Measurements from ENCODE around the gene MRO. TPM values are rescaled to one million over a fixed set of nuclear protein-coding genes. Genes with fewer than 3 reads are reported as not detected.

The MRO gene
- total RNA-seq, 2 experiments from 2014 or later = not detected

- no peak for ATAC-seq
- ChIA-PET CTCF (interaction anchor here (1.5 kb wide), 1 partner anchor 14 kb away, joined by 4 read pairs; no protein-coding TSS in a partner anchor), POLR2A (no interaction called here)
- Mint-ChIP-seq H3K9me3 (ENCODE audit: insufficient read depth) (no peaks in the 10 kb centered on the region), H3K4me1 (ENCODE audit: low read depth) (no peaks in the 10 kb centered on the region), H3K4me3 (no peak overlapping the region), H3K27ac (no peak overlapping the region), H3K36me3 (ENCODE audit: low read depth) (no peaks in the 10 kb centered on the region), H3K27me3 (ENCODE audit: low read depth) (peaks cover 15% of the 10 kb centered on the region)
- DNase-seq = no peak
Observed at GRCh38 chr18:50806208-50806616, 13.6 kb downstream of the MRO start.

- no peak for ATAC-seq
- H3K4me1 Mint-ChIP-seq (ENCODE audit: low read depth) = no peaks in the 10 kb centered on the region
- H3K9me3 Mint-ChIP-seq (ENCODE audit: insufficient read depth) = no peaks in the 10 kb centered on the region
- H3K27ac Mint-ChIP-seq = no peak overlapping the region
- ChIA-PET CTCF (interaction anchor here (1.5 kb wide), 1 partner anchor 15 kb away, joined by 4 read pairs; no protein-coding TSS in a partner anchor), POLR2A (no interaction called here)
- no peak overlapping the region for H3K4me3 Mint-ChIP-seq
- no peak for DNase-seq
- no peaks in the 10 kb centered on the region for H3K36me3 Mint-ChIP-seq (ENCODE audit: low read depth)
- H3K27me3 Mint-ChIP-seq (ENCODE audit: low read depth) = peaks cover 15% of the 10 kb centered on the region
Observed at GRCh38 chr18:50805732-50806131, 14.1 kb downstream of the MRO start.

GRCh38 chr18:50803592-50803991, 16.2 kb downstream of the MRO start:
- Mint-ChIP-seq H3K27me3 (ENCODE audit: low read depth) (peaks cover 19% of the 10 kb centered on the region), H3K9me3 (ENCODE audit: insufficient read depth) (no peaks in the 10 kb centered on the region), H3K4me1 (ENCODE audit: low read depth) (no peaks in the 10 kb centered on the region), H3K4me3 (no peak overlapping the region), H3K36me3 (ENCODE audit: low read depth) (no peaks in the 10 kb centered on the region), H3K27ac (no peak overlapping the region)
- ATAC-seq = no peak
- POLR2A ChIA-PET = no interaction called here
- no peak for DNase-seq
- CTCF ChIA-PET = no interaction called here

GRCh38 chr18:50802141-50802540, 17.7 kb downstream of the MRO start:
- no peaks in the 10 kb centered on the region for H3K9me3 Mint-ChIP-seq (ENCODE audit: insufficient read depth)
- no peaks in the 10 kb centered on the region for H3K36me3 Mint-ChIP-seq (ENCODE audit: low read depth)
- H3K4me1 Mint-ChIP-seq (ENCODE audit: low read depth) = no peaks in the 10 kb centered on the region
- no peak overlapping the region for H3K4me3 Mint-ChIP-seq
- H3K27ac Mint-ChIP-seq = no peak overlapping the region
- peaks cover 24% of the 10 kb centered on the region for H3K27me3 Mint-ChIP-seq (ENCODE audit: low read depth)
- ChIA-PET POLR2A (no interaction called here), CTCF (no interaction called here)
- no peak for ATAC-seq
- DNase-seq = no peak

GRCh38 chr18:50797142-50797541, 22.7 kb downstream of the MRO start:
- H3K9me3 Mint-ChIP-seq (ENCODE audit: insufficient read depth) = no peaks in the 10 kb centered on the region
- ATAC-seq (no peak), DNase-seq (no peak)
- no peak overlapping the region for H3K4me3 Mint-ChIP-seq
- H3K4me1 Mint-ChIP-seq (ENCODE audit: low read depth) = no peaks in the 10 kb centered on the region
- H3K27ac Mint-ChIP-seq = no peak overlapping the region
- CTCF ChIA-PET = no interaction called here
- H3K27me3 Mint-ChIP-seq (ENCODE audit: low read depth) = peaks cover 22% of the 10 kb centered on the region
- POLR2A ChIA-PET = no interaction called here
- H3K36me3 Mint-ChIP-seq (ENCODE audit: low read depth) = no peaks in the 10 kb centered on the region

GRCh38 chr18:50796495-50796894, 23.3 kb downstream of the MRO start:
- H3K4me1 Mint-ChIP-seq (ENCODE audit: low read depth) = no peaks in the 10 kb centered on the region
- H3K27me3 Mint-ChIP-seq (ENCODE audit: low read depth) = peaks cover 22% of the 10 kb centered on the region
- H3K9me3 Mint-ChIP-seq (ENCODE audit: insufficient read depth) = no peaks in the 10 kb centered on the region
- ATAC-seq (no peak), DNase-seq (no peak)
- H3K27ac Mint-ChIP-seq = no peak overlapping the region
- no peaks in the 10 kb centered on the region for H3K36me3 Mint-ChIP-seq (ENCODE audit: low read depth)
- ChIA-PET CTCF (no interaction called here), POLR2A (no interaction called here)
- H3K4me3 Mint-ChIP-seq = no peak overlapping the region

- H3K9me3 Mint-ChIP-seq (ENCODE audit: insufficient read depth) = no peaks in the 10 kb centered on the region
- ATAC-seq (no peak), DNase-seq (no peak)
- POLR2A ChIA-PET = no interaction called here
- H3K36me3 Mint-ChIP-seq (ENCODE audit: low read depth) = no peaks in the 10 kb centered on the region
- no peak overlapping the region for H3K27ac Mint-ChIP-seq
- CTCF ChIA-PET = no interaction called here
- no peaks in the 10 kb centered on the region for H3K4me1 Mint-ChIP-seq (ENCODE audit: low read depth)
- H3K4me3 Mint-ChIP-seq = no peak overlapping the region
- H3K27me3 Mint-ChIP-seq (ENCODE audit: low read depth) = peaks cover 20% of the 10 kb centered on the region
Observed at GRCh38 chr18:50793641-50794565, 25.9 kb downstream of the MRO start.

- H3K4me1 Mint-ChIP-seq (ENCODE audit: low read depth) = no peaks in the 10 kb centered on the region
- H3K27me3 Mint-ChIP-seq (ENCODE audit: low read depth) = peaks cover 20% of the 10 kb centered on the region
- H3K4me3 Mint-ChIP-seq = no peak overlapping the region
- no peaks in the 10 kb centered on the region for H3K9me3 Mint-ChIP-seq (ENCODE audit: insufficient read depth)
- ChIA-PET CTCF (no interaction called here), POLR2A (no interaction called here)
- no peak overlapping the region for H3K27ac Mint-ChIP-seq
- no peak for DNase-seq
- H3K36me3 Mint-ChIP-seq (ENCODE audit: low read depth) = no peaks in the 10 kb centered on the region
- ATAC-seq = no peak
Observed at GRCh38 chr18:50792885-50793284, 26.9 kb downstream of the MRO start.

- ATAC-seq (no peak), DNase-seq (no peak)
- no peak overlapping the region for H3K27ac Mint-ChIP-seq
- no peaks in the 10 kb centered on the region for H3K4me1 Mint-ChIP-seq (ENCODE audit: low read depth)
- ChIA-PET CTCF (no interaction called here), POLR2A (no interaction called here)
- no peaks in the 10 kb centered on the region for H3K36me3 Mint-ChIP-seq (ENCODE audit: low read depth)
- H3K27me3 Mint-ChIP-seq (ENCODE audit: low read depth) = peaks cover 9% of the 10 kb centered on the region
- H3K9me3 Mint-ChIP-seq (ENCODE audit: insufficient read depth) = no peaks in the 10 kb centered on the region
- H3K4me3 Mint-ChIP-seq = no peak overlapping the region
Observed at GRCh38 chr18:50791599-50792438, 28.0 kb downstream of the MRO start.

GRCh38 chr18:50790948-50791347, 28.9 kb downstream of the MRO start:
- CTCF ChIA-PET = no interaction called here

GRCh38 chr18:50790241-50790640, 29.6 kb downstream of the MRO start:
- peaks cover 5% of the 10 kb centered on the region for H3K27me3 Mint-ChIP-seq (ENCODE audit: low read depth)
- no peak overlapping the region for H3K4me3 Mint-ChIP-seq
- CTCF ChIA-PET = no interaction called here
- POLR2A ChIA-PET = interaction anchor here (0.7 kb wide), 1 partner anchor 12 kb away, joined by 4 read pairs; no protein-coding TSS in a partner anchor
- H3K4me1 Mint-ChIP-seq (ENCODE audit: low read depth) = no peaks in the 10 kb centered on the region
- H3K36me3 Mint-ChIP-seq (ENCODE audit: low read depth) = no peaks in the 10 kb centered on the region
- no peaks in the 10 kb centered on the region for H3K9me3 Mint-ChIP-seq (ENCODE audit: insufficient read depth)
- no peak overlapping the region for H3K27ac Mint-ChIP-seq
- ATAC-seq = no peak
- DNase-seq = no peak

More at GRCh38 chr18:50790948-50791347, 28.9 kb downstream of the MRO start:
- Mint-ChIP-seq H3K4me1 (ENCODE audit: low read depth) (no peaks in the 10 kb centered on the region), H3K9me3 (ENCODE audit: insufficient read depth) (no peaks in the 10 kb centered on the region), H3K27me3 (ENCODE audit: low read depth) (peaks cover 5% of the 10 kb centered on the region), H3K27ac (no peak overlapping the region), H3K4me3 (no peak overlapping the region), H3K36me3 (ENCODE audit: low read depth) (no peaks in the 10 kb centered on the region)
- DNase-seq (no peak), ATAC-seq (no peak)
- POLR2A ChIA-PET = no interaction called here

GRCh38 chr18:50788284-50788683, 31.5 kb downstream of the MRO start:
- DNase-seq = no peak

More at GRCh38 chr18:50788284-50788683, 31.5 kb downstream of the MRO start:
- Mint-ChIP-seq H3K27ac (no peak overlapping the region), H3K4me3 (no peak overlapping the region), H3K4me1 (ENCODE audit: low read depth) (no peaks in the 10 kb centered on the region), H3K27me3 (ENCODE audit: low read depth) (peaks cover 15% of the 10 kb centered on the region), H3K36me3 (ENCODE audit: low read depth) (no peaks in the 10 kb centered on the region), H3K9me3 (ENCODE audit: insufficient read depth) (no peaks in the 10 kb centered on the region)
- ChIA-PET POLR2A (no interaction called here), CTCF (no interaction called here)
- no peak for ATAC-seq
